Ovary (tissue), 9 donors: ENCODE data around the gene KRCC1. TPM values are rescaled to one million over a fixed set of nuclear protein-coding genes. Genes with fewer than 3 reads are reported as not detected.

Experiments used
- DNase-seq, 5 donors: peaks; one replicate each; pipeline ENCODE4 v3.0.0-alpha.2; 2019 to 2020
- H3K27ac ChIP-seq, 2 donors: fragments of 200-600 bp; one replicate each; pipeline versions ENCODE4 v1.5.1 to v1.8.0; 2019 to 2022
- H3K27me3 ChIP-seq: fragments of 200-600 bp; one replicate; pipeline ENCODE4 v1.8.0; 2022
- H3K36me3 ChIP-seq: fragments of 200-600 bp; sonication (generic); one replicate; pipeline ENCODE4 v1.5.1; 2019
- H3K4me1 ChIP-seq: one replicate; pipeline ENCODE4 v1.8.1; 2013; ENCODE audit warnings: mild to moderate bottlenecking, moderate library complexity; ENCODE audit not compliant: insufficient read depth
- H3K4me3 ChIP-seq: fragments of 200-600 bp; sonication (generic); one replicate; pipeline ENCODE4 v1.5.1; 2017
- H3K9me3 ChIP-seq, 2 donors: fragments of 200-600 bp in 1 of 2; sonication (generic) in 1 of 2; one replicate each; pipeline versions ENCODE4 v1.5.1 to v1.8.1; 2013 to 2019; ENCODE audit warnings: mild to moderate bottlenecking in 1 of 2, moderate library complexity in 1 of 2
- CTCF ChIP-seq, 3 donors: fragments of 450-650 bp in 2 of 3; fragments of 200-600 bp in 1 of 3; IDR thresholded peaks; one replicate each; pipeline versions ENCODE4 v1.5.1 to v1.8.0; 2016 to 2022; ENCODE audit warnings: antibody characterized with exemption in 3 of 3, mild to moderate bottlenecking in 1 of 3
- EP300 ChIP-seq: sonication (generic); formaldehyde crosslinking; IDR thresholded peaks from one replicate; pipeline ENCODE4 v1.6.1; 2017; ENCODE audit warnings: antibody characterized with exemption
- POLR2A ChIP-seq: fragments of 450-650 bp; IDR thresholded peaks from one replicate; pipeline ENCODE4 v1.6.1; 2017; ENCODE audit warnings: antibody characterized with exemption, mild to moderate bottlenecking, moderate library complexity
- WGBS, 3 donors: extraction: QIAGEN DNeasy Blood & Tissue Kit in 1 of 3; methylation state at CpG; one replicate each; pipeline versions ENCODE4 v1.1.5 to v1.1.7; 2013 to 2017; 5-methylcytosine and 5-hydroxymethylcytosine counted together
- intact Hi-C, 4 donors: fragments of 100-400 bp; cut with DNase I; formaldehyde crosslinking; loops; one replicate each; pipeline versions ENCODE4 v1.11.0 to v1.15.1; 2022 to 2023
- polyA plus RNA-seq, 2 donors: library from polyadenylated mRNA; stranded (reverse); fragments of 200-250 nt in 1 of 2; fragments of 350-450 nt in 1 of 2; fragmentation: Illumina TruSeq in 1 of 2; extraction: RNeasy Lipid Tissue Mini Kit (QIAGEN cat#74804) in 1 of 2; gene quantifications; one replicate each; pipeline ENCODE4 v1.2.3, GENCODE V29; 2013 to 2014
- total RNA-seq, 7 donors: library from RNA; depleted of rRNA in 2 of 7; stranded (reverse); fragments of >200 nt in 2 of 7; fragmentation: NEBNext Ultra II Directional in 3 of 7; extraction: Animal tissue kit (Norgen Biotek cat#: 25700) in 3 of 7; gene quantifications; one replicate each; pipeline versions ENCODE4 v1.1.0 to v1.2.4, GENCODE V29; 2016 to 2023
- donor health status: DM: no; HTN: no; CAD: no; lungs with moderate emphysema.
- donor health status: DM: no; HTN: no; CAD: no.
- donor health status: Bipolar disorder and iron deficiency.
- donor health status: DM: yes; HTN: yes; CAD: no.
- donor health status: DM: no; HTN: no; CAD: no.
- donor health status: DM: yes; HTN: yes; CAD: no.

The KRCC1 gene
- total and polyA plus RNA-seq, 9 donors = 17.1 to 25.7 (median 21.9) TPM

DNA sequence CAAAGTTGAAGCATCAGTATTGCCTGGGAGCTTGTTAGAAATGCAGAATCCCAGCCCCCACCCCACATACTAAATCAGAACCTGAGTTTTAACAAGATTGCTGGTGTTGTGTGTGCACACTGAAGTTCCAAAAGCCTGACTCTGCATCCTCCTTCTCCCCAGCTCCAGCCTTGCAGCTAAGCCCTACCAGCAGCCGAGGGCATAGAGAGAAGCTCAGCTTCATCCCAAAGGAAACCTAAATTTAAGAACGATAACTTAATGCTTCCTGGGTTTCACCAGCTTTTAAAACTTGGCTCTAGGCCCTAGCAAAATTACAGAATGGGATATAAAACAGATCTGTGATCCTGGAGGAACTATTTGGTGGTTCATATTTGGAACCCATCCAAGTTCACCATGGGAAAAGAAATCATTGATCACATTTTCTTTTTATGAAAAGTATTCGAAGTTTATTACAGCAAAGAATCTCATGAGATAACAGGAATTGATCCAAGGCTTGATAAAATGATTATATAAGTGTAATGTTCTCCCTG is 23.1 kb upstream of the KRCC1 start:
- no peaks in the 10 kb centered on the region for H3K9me3 ChIP-seq
- 40 to 45% (median 42%) methylated on average over 3 of the region's 3 CpGs for WGBS, 3 donors
- TF ChIP-seq CTCF (IDR thresholded peaks at IDR 0.05) = no peak
- TF ChIP-seq POLR2A = no peak
- no peak for TF ChIP-seq EP300

DNA sequence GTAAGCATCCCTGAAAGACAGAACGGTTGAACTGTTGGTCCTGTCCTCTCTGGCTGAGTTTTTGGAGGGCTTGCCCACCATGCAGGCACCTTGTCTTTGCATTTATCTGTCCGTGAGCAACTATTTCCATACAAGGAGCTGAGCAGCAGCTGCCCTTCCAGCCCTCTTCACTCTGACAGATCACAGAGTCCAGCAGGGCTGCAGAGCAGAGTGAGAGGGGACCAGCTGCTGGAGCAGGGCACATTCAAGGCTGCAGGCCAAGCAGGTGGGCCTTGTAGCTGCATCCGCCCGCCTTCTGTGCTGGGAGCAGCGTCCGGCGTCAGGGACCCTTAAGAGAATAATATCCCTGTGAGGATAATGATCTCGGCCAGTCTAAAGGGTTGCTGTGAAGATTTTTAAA is 21.5 kb upstream of the KRCC1 start:
- no peak for TF ChIP-seq CTCF (IDR thresholded peaks at IDR 0.05)
- no peak for TF ChIP-seq POLR2A
- TF ChIP-seq EP300 = no peak
- Histone ChIP-seq H3K27me3 (no peaks in the 10 kb centered on the region), H3K9me3 (no peaks in the 10 kb centered on the region), H3K4me3 (no peak overlapping the region), H3K27ac (no peak overlapping the region), H3K36me3 (no peaks in the 10 kb centered on the region), H3K4me1 (no peaks in the 10 kb centered on the region)
- 46 to 66% (median 53%) methylated on average over 8 of the region's 8 CpGs for WGBS, 3 donors
- no peak for DNase-seq
- intact Hi-C loops = no loop called here

More for the DNA sequence above, 23.1 kb upstream of the KRCC1 start:
- Histone ChIP-seq H3K27me3 (no peaks in the 10 kb centered on the region), H3K27ac (no peak overlapping the region), H3K4me1 (no peaks in the 10 kb centered on the region), H3K4me3 (no peak overlapping the region), H3K36me3 (no peaks in the 10 kb centered on the region)
- no peak for DNase-seq
- intact Hi-C loops = no loop called here

GRCh38 chr2:88074854-88075292 is 19.3 kb upstream of the KRCC1 start:
- Histone ChIP-seq H3K4me3 (no peak overlapping the region), H3K27me3 (no peaks in the 10 kb centered on the region), H3K27ac (no peak overlapping the region), H3K36me3 (no peaks in the 10 kb centered on the region), H3K4me1 (no peaks in the 10 kb centered on the region), H3K9me3 (no peaks in the 10 kb centered on the region)
- no peak for DNase-seq
- no peak for TF ChIP-seq EP300
- no peak for TF ChIP-seq POLR2A
- TF ChIP-seq CTCF (IDR thresholded peaks at IDR 0.05) = no peak
- intact Hi-C loops = no loop called here
- 73 to 86% (median 83%) methylated on average over 4 of the region's 4 CpGs for WGBS, 3 donors

DNA sequence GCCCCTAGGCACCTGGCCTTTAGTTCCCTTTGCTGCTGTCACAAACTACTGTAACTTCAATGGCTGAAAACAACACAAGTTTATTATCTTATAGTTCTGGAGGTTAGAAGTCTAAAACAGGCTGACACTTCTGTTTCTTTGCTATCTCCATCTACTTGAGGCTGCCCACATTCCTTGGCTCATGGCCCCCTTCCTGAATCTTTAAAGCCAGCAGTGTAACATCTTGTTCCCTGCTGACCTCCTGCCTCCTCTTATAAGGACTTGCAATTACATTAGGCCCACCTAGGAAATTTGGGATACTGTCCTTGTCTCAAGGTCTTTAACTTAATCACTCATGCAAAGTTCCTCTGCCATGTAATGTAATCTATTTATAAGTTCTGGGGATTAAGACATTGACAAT is 18.6 kb upstream of the KRCC1 start:
- Histone ChIP-seq H3K9me3 (no peaks in the 10 kb centered on the region), H3K4me1 (no peaks in the 10 kb centered on the region), H3K4me3 (no peak overlapping the region), H3K36me3 (no peaks in the 10 kb centered on the region), H3K27me3 (no peaks in the 10 kb centered on the region), H3K27ac (no peak overlapping the region)
- intact Hi-C loops = no loop called here
- no peak for DNase-seq
- no peak for TF ChIP-seq CTCF (IDR thresholded peaks at IDR 0.05)
- no peak for TF ChIP-seq POLR2A

DNA sequence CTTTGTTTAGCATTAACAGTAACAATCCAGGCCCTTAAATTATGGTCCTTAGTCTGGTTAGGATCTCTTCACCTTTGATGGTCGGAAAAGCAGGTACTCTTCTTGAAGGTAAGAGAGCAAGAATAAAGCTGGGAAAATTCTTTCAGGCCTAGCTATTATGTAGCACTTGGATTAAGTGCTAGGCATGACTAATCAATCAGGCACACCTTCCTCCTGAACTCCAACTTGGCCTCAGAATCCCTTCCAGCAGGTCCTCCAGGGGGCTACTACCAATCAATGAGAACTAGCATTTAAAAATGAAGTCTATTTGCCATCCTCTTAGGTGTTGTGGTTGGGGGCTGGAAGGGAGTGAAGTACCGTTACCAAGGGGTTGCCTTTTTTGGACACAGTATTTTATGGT is 15.8 kb upstream of the KRCC1 start:
- WGBS, 3 donors = 83 to 89% (median 87%) methylated on average over 2 of the region's 2 CpGs
- Histone ChIP-seq H3K36me3 (no peaks in the 10 kb centered on the region), H3K4me3 (no peak overlapping the region), H3K4me1 (no peaks in the 10 kb centered on the region), H3K27me3 (no peaks in the 10 kb centered on the region), H3K9me3 (no peaks in the 10 kb centered on the region), H3K27ac (no peak overlapping the region)
- TF ChIP-seq EP300 (no peak), CTCF (IDR thresholded peaks at IDR 0.05) (no peak), POLR2A (no peak)
- no peak for DNase-seq
- intact Hi-C loops = no loop called here
